Endodermal cell (in vitro differentiated cells): ENCODE results near the gene AKAP7. TPM values are rescaled to one million over a fixed set of nuclear protein-coding genes. Genes with fewer than 3 reads are reported as not detected.

Experiments
- DNase-seq: peaks from one replicate; pipeline ENCODE4 v3.0.0-alpha.2; 2017
- H3K27ac ChIP-seq: 2 replicates; pipeline ENCODE4 v1.5.1; 2013; ENCODE audit warnings: mild to moderate bottlenecking, low read depth, low read length, moderate library complexity
- H3K27me3 ChIP-seq: 2 replicates; pipeline ENCODE4 v1.6.1; 2013; ENCODE audit warnings: mild to moderate bottlenecking, low read length, moderate library complexity; ENCODE audit not compliant: insufficient read depth, control insufficient read depth, poor library complexity, severe bottlenecking
- H3K36me3 ChIP-seq: 2 replicates; pipeline ENCODE4 v1.7.0; 2013; ENCODE audit warnings: mild to moderate bottlenecking, low read length, moderate library complexity; ENCODE audit not compliant: control insufficient read depth, insufficient read depth
- H3K4me1 ChIP-seq: one replicate; pipeline ENCODE4 v1.7.0; 2013; ENCODE audit warnings: low read length; ENCODE audit not compliant: control insufficient read depth, insufficient read depth
- H3K4me3 ChIP-seq: 2 replicates; pipeline ENCODE4 v1.5.1; 2013; ENCODE audit warnings: mild to moderate bottlenecking, low read length, moderate library complexity
- H3K9ac ChIP-seq: 2 replicates; pipeline ENCODE4 v1.6.1; 2013; ENCODE audit warnings: mild to moderate bottlenecking, low read length, moderate library complexity; ENCODE audit not compliant: poor library complexity, severe bottlenecking; ENCODE audit errors: extremely low read depth
- H3K9me3 ChIP-seq: 2 replicates; pipeline ENCODE4 v1.6.1; 2013; ENCODE audit warnings: mild to moderate bottlenecking, low read length, moderate library complexity; ENCODE audit not compliant: control insufficient read depth
- H3K27ac Mint-ChIP-seq: 2 replicates; pipeline ENCODE4 v1.8.0; 2020; ENCODE audit warnings: mixed read lengths
- H3K27me3 Mint-ChIP-seq: 2 replicates; pipeline ENCODE4 v1.8.0; 2021; ENCODE audit warnings: mild to moderate bottlenecking, mixed read lengths; ENCODE audit not compliant: insufficient read depth
- H3K36me3 Mint-ChIP-seq: 2 replicates; pipeline ENCODE4 v1.8.0; 2020; ENCODE audit warnings: low read depth, mixed read lengths
- H3K4me1 Mint-ChIP-seq: 2 replicates; pipeline ENCODE4 v1.8.0; 2020; ENCODE audit warnings: mixed read lengths
- H3K4me3 Mint-ChIP-seq: 2 replicates; pipeline ENCODE4 v1.8.0; 2020; ENCODE audit warnings: mild to moderate bottlenecking, moderate library complexity, mixed read lengths
- H3K9me3 Mint-ChIP-seq: 2 replicates; pipeline ENCODE4 v1.8.0; 2020; ENCODE audit warnings: mild to moderate bottlenecking, mixed read lengths
- CTCF ChIP-seq: fragments of 200-600 bp; sonication (generic); conservative IDR thresholded peaks from 2 replicates; pipeline ENCODE4 v1.5.0; 2021; ENCODE audit warnings: antibody characterized with exemption, mild to moderate bottlenecking
- WGBS, 2 experiments: methylation state at CpG; one replicate each; pipeline versions ENCODE4 v1.1.5 to v1.1.7; 2013; ENCODE audit warnings: missing lambda C conversion rate in 2 of 2, mixed read lengths in 1 of 2; ENCODE audit not compliant: insufficient coverage in 1 of 2, insufficient read length in 1 of 2; 5-methylcytosine and 5-hydroxymethylcytosine counted together
- total RNA-seq, 2 donors: library from RNA; stranded (reverse); fragmentation: NEBNext Ultra II Directional in 1 of 2; extraction: Animal tissue kit (Norgen Biotek cat#: 25700) in 1 of 2; gene quantifications; 2 replicates in 1 of 2; 3 replicates in 1 of 2; pipeline ENCODE4 v1.2.1, GENCODE V29; 2021

AKAP7 gene
- total RNA-seq, 2 donors from 2014 or later, result 6.2 to 6.7 TPM

- Histone ChIP-seq H3K27ac (no peak overlapping the region), H3K36me3 (no peaks in the 10 kb centered on the region), H3K9me3 (no peaks in the 10 kb centered on the region), H3K9ac (no peak overlapping the region), H3K4me1 (no peaks in the 10 kb centered on the region), H3K27me3 (no peaks in the 10 kb centered on the region), H3K4me3 (no peak overlapping the region)
- no peaks in the 10 kb centered on the region for H3K27me3 Mint-ChIP-seq
- H3K9me3 Mint-ChIP-seq, result no peaks in the 10 kb centered on the region
- no peak for DNase-seq
- H3K4me1 Mint-ChIP-seq, result peaks cover 2% of the 10 kb centered on the region
- no peak for TF ChIP-seq CTCF
- H3K36me3 Mint-ChIP-seq, result peaks cover 4% of the 10 kb centered on the region
- 79% methylated on average over 1 of the region's 1 CpG; no CpG with 5 or more reads in 1 of the 2 experiments for WGBS, 2 experiments
- H3K4me3 Mint-ChIP-seq, result no peak overlapping the region
- no peak overlapping the region for H3K27ac Mint-ChIP-seq
Measured at GRCh38 chr6:131208787-131209186, 73.5 kb downstream of the AKAP7 start.

GRCh38 chr6:131210469-131210868, 75.2 kb downstream of the AKAP7 start:
- Mint-ChIP-seq H3K9me3 (no peaks in the 10 kb centered on the region), H3K27me3 (no peaks in the 10 kb centered on the region), H3K36me3 (peaks cover 4% of the 10 kb centered on the region), H3K4me3 (no peak overlapping the region), H3K27ac (no peak overlapping the region), H3K4me1 (peaks cover 5% of the 10 kb centered on the region)
- no peak overlapping the region for H3K9ac ChIP-seq
- TF ChIP-seq CTCF, result no peak
- no peak for DNase-seq
- no peak overlapping the region for H3K4me3 ChIP-seq
- no peaks in the 10 kb centered on the region for H3K9me3 ChIP-seq
- H3K36me3 ChIP-seq, result no peaks in the 10 kb centered on the region
- WGBS, 2 experiments, result 88% methylated on average over 2 of the region's 2 CpGs; no CpG with 5 or more reads in 1 of the 2 experiments
- H3K27me3 ChIP-seq, result no peaks in the 10 kb centered on the region
- H3K27ac ChIP-seq, result no peak overlapping the region
- no peaks in the 10 kb centered on the region for H3K4me1 ChIP-seq

- no peak overlapping the region for H3K4me3 Mint-ChIP-seq
- no peak overlapping the region for H3K27ac ChIP-seq
- H3K4me1 Mint-ChIP-seq, result peaks cover 5% of the 10 kb centered on the region
- no peaks in the 10 kb centered on the region for H3K36me3 ChIP-seq
- no peaks in the 10 kb centered on the region for H3K9me3 ChIP-seq
- H3K27ac Mint-ChIP-seq, result no peak overlapping the region
- H3K9ac ChIP-seq, result no peak overlapping the region
- H3K27me3 ChIP-seq, result no peaks in the 10 kb centered on the region
- no peak overlapping the region for H3K4me3 ChIP-seq
- no peak for TF ChIP-seq CTCF
- 98 to 100% methylated on average over 4 to 5 of the region's 5 CpGs for WGBS, 2 experiments
- H3K36me3 Mint-ChIP-seq, result peaks cover 4% of the 10 kb centered on the region
- H3K9me3 Mint-ChIP-seq, result no peaks in the 10 kb centered on the region
- no peak for DNase-seq
- no peaks in the 10 kb centered on the region for H3K27me3 Mint-ChIP-seq
- H3K4me1 ChIP-seq, result no peaks in the 10 kb centered on the region
Measured at GRCh38 chr6:131212024-131212423, 76.8 kb downstream of the AKAP7 start.
